ENCODE measurements around the gene PILRA. TPM values are rescaled to one million over a fixed set of nuclear protein-coding genes. Genes with fewer than 3 reads are reported as not detected.

Gene PILRA
- total and polyA plus RNA-seq, 10 of the 15 experiments (the other 5 are each of a cell fraction or from before 2014, with no cell fraction given), result 6.6 to 43.3 (median 11.5) TPM

- TF ChIP-seq GATAD2B (conservative IDR thresholded peaks at IDR 0.05; ENCODE audit: low read depth), result peak; percentile 91
- TF ChIP-seq SMAD5 (IDR thresholded peaks at IDR 0.05; ENCODE audit: low read depth), result peak; percentile 12; the same call in 1 of the 2 replicates
- no peak for TF ChIP-seq EZH2 (IDR thresholded peaks at IDR 0.05; ENCODE audit: borderline replicate concordance, control insufficient read depth, low read depth, low read length)
- TF ChIP-seq ZSCAN29 (IDR thresholded peaks at IDR 0.05), result 0 out of 2 replicates have a peak, but pooled peaks have one; percentile 22
- peak; percentile 52 for TF ChIP-seq PKNOX1 (IDR thresholded peaks at IDR 0.05)
- TF ChIP-seq NR2C1 (IDR thresholded peaks at IDR 0.05), result no peak
- no peak for TF ChIP-seq ZBTB4 (CRISPR knock-in tag; IDR thresholded peaks at IDR 0.05)
- TF ChIP-seq BHLHE40 (IDR thresholded peaks at IDR 0.05; ENCODE audit: borderline replicate concordance in 1 of 2, low read depth in 2 of 2, low read length in 1 of 2), result peak in 1 of 2 experiments; percentile 65; a peak in 2 of 4 replicates
- TF ChIP-seq TAF1 (IDR thresholded peaks at IDR 0.05; ENCODE audit: borderline replicate concordance, low read depth, low read length), result peak; percentile 19; the same call in 1 of the 2 replicates
- no peak for TF ChIP-seq USF2 (IDR thresholded peaks at IDR 0.05; ENCODE audit: borderline replicate concordance, low read depth, low read length)
- TF ChIP-seq RUNX3 (IDR thresholded peaks at IDR 0.05; ENCODE audit: low read length), result no peak
- no peak for TF ChIP-seq CTCF (IDR thresholded peaks at IDR 0.05 in 2 of 3, conservative IDR thresholded peaks at IDR 0.05 in 1 of 3; ENCODE audit: control insufficient read depth in 2 of 3, extremely low read depth in 1 of 3, insufficient read depth in 1 of 3, low read depth in 3 of 3, low read length in 3 of 3)
- TF ChIP-seq NBN (IDR thresholded peaks at IDR 0.05), result no peak
- no peak for TF ChIP-seq FOS (IDR thresholded peaks at IDR 0.05; ENCODE audit: borderline replicate concordance, extremely low read depth, insufficient read length)
- peak; percentile 96 for TF ChIP-seq SMARCA5 (IDR thresholded peaks at IDR 0.05)
- no peak for TF ChIP-seq MTA2 (IDR thresholded peaks at IDR 0.05; ENCODE audit: low read depth)
- TF ChIP-seq HSF1 (IDR thresholded peaks at IDR 0.05; ENCODE audit: low read depth, low read length), result no peak
- TF ChIP-seq JUNB (IDR thresholded peaks at IDR 0.05), result no peak
- TF ChIP-seq ZNF622 (IDR thresholded peaks at IDR 0.05), result no peak
- TF ChIP-seq CEBPB (IDR thresholded peaks at IDR 0.05; ENCODE audit: borderline replicate concordance in 1 of 2, low read depth in 2 of 2, low read length in 2 of 2), result no peak
- TF ChIP-seq ZBED1 (IDR thresholded peaks at IDR 0.05; ENCODE audit: borderline replicate concordance), result no peak
Observed at GRCh38 chr7:100429637-100430492, 56.6 kb downstream of the PILRA start, which contains the start of gene MEPCE (continued).
